Measurements from ENCODE around the gene PDGFA.

PDGFA gene

DNA sequence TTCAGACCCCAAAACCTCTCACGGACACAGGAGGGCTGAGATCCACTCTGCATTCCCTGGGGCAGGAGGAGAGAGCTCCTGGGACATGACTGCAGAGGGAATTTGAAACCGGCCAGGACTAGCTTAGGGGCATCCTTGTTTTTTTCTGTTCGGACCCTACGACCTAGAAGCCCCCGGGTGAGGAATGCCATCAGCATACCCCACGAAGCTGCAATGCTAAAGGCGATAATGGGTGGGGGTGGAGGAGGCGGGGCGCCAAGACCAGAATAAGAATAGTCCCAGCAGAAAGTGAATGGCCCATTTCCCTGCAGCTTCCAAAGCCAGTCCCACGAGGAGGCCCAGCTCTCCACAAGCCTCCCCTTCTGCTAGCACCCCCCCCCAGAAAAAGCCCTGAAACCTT is 4.0 kb downstream of the PDGFA start:
- DNase-seq = no peak

DNA sequence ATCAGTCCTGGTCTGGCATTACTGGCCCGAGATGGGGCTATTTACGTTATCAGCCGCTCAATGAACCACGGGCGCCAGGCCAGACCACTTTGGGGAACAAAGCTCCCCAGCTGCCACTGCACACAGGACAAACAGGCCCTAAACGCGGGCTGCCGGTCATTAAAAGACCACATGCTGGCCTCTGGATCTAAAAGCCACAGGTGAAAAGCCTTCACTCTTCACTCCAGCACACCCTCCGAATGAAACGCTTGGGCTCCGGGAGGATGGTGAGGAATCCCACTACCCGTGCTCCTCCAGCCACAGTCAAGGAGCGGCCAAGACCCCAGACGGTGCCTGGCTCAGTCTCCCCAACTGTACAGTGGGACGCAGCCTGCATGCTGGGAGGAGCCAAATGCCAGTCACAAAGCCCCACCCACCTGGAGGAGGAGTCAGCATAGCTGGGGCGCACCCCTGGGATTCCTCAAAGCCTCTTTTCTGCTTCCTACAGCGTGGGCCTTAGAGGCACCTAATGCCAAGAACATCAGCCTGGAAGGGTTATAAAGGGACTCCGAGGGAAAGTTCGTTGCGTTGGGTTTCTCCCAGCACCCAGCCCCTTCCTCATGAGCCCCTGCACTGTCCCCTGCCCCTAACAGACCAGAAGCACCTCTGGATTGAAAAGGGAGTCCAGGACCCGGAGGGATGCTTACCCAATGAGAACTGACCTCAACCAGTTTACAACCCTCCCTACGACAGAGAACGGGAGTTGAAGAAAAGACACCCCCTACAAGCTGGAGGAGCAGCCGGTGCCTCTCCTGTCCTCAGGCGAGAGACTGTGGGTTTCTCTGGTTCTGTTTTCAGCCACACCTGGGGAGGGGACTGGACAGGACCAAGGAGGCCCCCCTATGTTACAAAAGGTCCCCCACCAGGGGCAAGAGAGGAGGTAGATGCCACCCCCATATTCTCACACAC is 4.7 kb downstream of the PDGFA start:
- no peak for DNase-seq

DNA sequence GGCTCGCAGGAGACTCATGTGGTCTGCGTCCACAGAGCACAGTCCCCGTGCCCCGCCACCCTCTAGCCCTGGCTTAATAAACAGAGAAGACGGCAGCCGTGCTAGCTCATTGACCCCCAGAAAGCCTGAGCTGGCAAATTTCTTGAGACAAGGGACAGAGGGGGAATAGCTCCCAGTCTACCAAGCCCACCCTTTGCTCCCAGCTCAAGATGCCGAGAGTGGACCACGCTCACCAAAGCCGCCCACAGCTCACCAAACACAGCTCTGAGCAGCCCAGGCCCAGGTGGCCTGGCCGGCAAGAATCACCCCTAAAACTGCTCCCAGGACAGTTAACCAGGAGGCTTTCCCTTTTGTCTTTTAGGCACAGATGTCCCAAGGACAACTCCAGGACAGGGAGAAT is 5.4 kb downstream of the PDGFA start:
- no peak for DNase-seq

- DNase-seq = no peak
These were observed 6.0 kb downstream of the PDGFA start for GRCh38 chr7:513521-514166.

GRCh38 chr7:512541-513311 is 6.9 kb downstream of the PDGFA start:
- DNase-seq = no peak

DNA sequence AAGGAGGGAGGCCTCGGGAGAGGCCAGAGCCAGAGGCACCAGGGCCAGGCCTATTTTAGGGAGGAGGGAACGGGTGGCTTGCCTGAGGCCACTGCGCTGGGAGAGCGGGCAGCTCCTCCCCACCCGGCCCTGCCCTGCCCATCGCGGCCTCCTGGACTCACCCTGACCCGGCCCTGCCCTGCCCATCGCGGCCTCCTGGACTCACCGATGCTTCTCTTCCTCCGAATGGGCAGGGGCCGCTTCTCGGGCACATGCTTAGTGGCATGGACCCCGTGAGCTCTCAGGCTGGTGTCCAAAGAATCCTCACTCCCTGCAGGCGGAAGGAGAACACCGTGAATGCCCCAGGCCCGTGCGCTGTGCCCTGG is 7.5 kb downstream of the PDGFA start:
- DNase-seq = no peak

DNA sequence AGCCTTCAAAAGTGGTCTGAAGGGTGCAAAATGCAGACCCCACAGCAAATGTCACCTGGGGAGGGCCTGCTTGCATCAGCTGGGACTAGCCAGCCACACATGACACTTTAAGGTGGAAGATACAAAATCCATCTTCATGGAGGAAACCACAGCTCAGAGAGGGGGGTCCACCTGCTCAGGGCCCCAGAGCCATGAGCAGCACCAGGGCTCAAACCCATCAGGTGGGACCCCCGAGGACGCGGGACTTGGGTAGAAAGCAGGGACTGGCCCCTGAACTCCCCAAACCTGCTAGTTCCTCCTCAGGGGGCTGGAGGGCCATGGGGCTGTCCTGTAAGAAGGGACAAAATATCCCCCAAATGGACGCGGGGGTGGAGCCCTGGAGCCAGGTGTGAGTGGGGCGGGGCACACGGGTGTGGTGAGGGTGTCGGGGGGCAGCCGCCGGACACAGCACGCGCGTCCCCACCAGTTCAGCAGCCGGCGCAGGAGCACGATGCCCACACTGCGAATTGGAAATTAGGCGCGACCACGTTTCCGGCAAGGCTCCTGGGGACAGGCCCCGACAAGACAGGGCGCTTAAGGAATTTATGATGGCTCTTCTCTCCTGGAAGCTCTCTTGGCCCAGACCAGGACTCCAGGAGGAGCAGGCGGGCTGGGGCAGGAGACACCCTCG is 8.0 kb downstream of the PDGFA start:
- no peak for DNase-seq

DNA sequence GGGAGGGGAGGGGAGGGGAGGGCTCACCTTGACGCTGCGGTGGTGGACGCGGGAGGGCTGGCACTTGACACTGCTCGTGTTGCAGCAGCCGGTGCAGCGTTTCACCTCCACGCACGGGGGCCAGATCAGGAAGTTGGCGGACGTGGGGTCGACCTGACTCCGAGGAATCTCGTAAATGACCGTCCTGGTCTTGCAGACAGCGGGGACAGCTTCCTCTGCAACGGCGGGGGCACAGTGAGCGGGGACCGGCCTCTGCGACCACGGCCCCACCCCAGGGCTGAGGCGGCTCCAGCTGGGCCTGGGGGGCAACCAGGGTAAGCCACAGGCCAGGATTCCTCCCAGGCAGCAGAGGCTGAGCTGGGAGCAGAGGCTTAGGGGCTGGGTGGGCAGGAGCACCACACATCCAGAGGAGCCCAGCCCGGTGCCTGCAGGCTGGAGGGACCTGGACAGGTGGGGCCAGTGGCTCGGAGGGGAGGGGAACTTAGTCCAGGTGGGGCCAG is 8.8 kb downstream of the PDGFA start:
- no peak for DNase-seq

- no peak for DNase-seq
These were observed 9.5 kb downstream of the PDGFA start for GRCh38 chr7:510131-510481.

DNA sequence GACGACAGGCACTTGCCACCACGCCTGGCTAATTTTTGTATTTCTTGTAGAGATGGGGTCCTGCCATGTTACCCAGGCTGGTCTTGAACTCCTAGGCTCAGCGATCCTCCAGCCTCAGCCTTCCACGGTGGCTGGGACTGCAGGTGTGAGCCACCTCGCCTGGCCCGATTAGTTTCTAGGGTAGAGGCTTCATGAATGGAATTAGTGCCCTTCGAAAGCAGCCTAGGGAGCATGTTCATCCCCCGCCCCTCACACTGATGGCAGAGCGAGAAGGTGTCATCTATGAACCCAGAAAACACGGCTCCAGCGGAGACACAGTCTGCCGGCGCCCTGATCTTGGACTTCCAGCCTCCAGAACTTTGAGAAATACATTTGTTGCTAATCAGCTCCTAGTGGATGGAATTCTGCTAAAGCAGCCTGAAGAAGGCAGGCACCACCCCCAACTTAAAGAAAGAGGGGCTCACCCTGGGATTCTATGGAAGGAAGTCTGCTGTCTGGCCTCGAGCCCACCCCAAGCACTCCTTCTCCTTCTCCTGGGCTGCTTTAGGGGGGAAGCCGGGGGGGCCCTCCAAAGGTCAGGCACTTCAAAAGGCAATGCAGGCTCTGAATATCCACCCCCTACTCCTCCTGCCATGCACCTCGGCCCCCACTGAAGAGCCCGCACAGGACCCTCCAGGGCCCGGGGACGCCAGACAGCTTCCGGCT is 10.1 kb downstream of the PDGFA start:
- no peak for DNase-seq

DNA sequence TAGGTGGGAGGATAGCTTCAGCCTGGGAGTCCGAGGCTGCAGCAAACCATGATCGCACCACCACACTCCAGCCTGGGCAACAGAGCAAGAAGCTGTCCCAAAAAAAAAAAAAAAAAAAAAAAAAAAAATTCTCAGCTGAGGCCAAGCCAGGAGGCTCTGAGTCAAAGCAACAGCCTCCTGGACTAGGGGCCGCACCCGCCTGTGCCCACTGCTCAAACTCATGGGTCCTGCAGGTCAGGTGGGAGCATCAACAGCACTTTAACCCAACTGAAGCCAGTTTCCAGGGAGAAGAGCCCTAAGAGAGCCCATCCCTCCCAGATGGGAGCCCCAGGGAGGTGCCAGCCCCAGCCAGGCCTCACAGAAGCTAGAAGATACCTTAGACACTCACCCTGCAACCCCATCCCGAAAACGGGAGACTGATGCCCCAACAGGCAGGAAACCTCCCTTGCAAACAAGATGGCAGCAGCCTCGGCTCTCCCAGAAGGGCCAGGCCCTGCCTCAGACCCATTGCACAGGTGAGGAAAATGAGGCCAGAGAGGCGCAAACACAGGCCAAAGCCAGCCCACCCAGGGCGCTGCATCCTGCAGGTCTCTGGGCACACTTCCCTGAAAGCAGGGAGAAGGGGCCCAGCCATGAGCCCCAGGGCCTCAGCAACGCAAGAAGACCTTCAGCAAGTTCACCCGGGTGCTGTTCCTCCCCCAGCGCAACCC is 11.0 kb downstream of the PDGFA start:
- no peak for DNase-seq

GRCh38 chr7:507623-508300 is 11.9 kb downstream of the PDGFA start:
- DNase-seq = no peak

DNA sequence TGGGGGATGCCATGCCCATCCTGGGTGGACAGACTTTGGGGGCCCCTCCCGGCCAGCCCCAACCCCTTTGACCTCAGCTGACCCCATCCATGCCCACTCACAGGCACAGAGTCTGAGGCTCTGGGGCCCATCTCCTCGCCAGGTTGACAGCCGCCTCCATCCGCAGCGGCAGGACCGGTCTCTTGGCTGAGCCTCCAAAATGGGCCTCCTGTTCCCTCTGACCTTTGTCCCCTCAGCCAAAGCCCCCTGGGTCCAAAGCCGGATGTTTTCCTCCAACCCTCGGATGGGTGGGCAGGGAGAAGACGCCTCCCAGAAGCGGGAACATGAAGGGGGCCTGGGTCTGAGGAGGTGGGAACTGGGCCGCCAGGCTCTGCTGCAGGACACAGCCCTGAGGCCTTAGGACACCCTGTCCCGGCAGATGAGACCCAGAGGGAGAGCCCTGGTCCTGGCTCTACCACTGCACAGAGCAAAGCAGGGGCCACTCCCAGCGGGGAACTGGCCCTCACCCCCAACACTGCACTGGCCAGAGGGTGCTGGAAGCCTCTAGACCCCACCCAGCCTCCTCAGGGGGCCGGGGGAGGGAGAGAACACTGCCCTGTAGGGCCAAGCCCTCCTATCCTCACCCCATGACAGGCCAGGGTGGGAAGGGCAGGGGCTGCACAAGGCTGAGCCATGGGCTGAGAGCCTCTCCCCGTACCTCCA is 12.6 kb downstream of the PDGFA start:
- no peak for DNase-seq

GRCh38 chr7:506391-506831 is 13.2 kb downstream of the PDGFA start:
- DNase-seq = no peak

GRCh38 chr7:505171-505570 is 14.5 kb downstream of the PDGFA start:
- DNase-seq = no peak

GRCh38 chr7:504221-505111 is 15.2 kb downstream of the PDGFA start:
- no peak for DNase-seq

GRCh38 chr7:503575-504111 is 16.0 kb downstream of the PDGFA start:
- DNase-seq = no peak

- no peak for DNase-seq
These were observed 17.4 kb downstream of the PDGFA start for GRCh38 chr7:502296-502695.

- DNase-seq = no peak
These were observed 18.1 kb downstream of the PDGFA start for GRCh38 chr7:501526-501925.
